ENCODE results near the gene HELZ2.

HELZ2 gene

DNA sequence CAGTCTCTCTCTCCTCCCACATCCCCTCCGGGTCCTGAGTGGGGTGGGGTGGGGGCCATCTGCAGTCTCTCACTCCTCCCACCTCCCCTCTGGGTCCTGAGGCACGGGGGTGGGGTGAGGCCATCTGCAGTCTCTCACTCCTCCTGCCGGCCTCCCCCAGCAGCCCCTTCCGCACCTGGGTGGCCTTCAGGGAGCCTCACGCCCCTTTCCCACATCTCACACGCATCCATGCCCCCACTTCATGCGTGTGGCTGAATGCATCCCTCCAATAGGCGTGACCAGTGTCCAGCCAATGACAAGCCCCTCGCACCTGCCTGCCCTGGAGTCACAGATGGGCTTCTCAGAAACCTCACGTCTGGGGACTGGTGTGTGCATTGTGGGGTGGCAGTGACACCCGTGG lies 25.5 kb downstream of the HELZ2 start:
- DNase-seq: no peak

DNA sequence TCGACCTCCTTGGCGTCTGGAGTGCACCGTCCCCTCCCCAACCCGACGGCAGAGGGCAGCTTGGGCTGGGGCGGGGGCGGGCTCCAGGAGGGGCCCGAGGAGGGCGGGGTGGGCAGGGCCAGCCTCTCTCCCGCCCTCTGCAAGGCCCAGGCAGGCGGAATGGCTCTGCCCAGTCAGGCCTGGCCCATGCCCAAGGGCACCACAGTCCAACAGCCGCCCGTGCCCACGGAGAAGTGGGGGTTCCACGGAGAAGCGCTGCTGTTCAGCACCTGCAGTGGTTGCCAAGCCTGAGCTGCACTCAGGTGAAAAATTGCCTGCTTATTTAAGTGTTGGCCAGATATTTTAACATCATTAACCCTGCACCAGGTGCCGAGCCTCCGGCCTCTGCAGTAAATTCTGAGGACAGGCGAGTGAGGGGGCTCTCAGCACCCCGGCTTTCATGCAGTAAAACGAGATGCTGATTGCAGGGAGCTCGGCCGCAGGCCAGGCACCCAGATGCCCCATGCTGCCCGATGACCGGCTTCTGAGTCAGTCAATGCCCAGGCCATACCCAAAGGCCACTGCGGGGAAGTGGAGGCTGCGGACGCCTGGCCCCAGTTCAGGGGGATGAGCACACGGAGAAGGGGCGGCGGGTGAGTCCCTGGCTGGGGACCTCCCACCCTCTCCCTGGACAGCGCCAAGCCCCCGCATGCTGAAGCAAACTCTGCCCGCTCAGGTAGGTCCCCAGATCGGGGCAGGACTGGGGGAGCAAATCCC lies 26.1 kb downstream of the HELZ2 start, which contains the start of gene SRMS:
TSS of gene SRMS (minus strand) at position 25 of the 756 bp plus-strand sequence. CDS start 286 bp downstream, outside the sequence.
- DNase-seq: no peak

DNA sequence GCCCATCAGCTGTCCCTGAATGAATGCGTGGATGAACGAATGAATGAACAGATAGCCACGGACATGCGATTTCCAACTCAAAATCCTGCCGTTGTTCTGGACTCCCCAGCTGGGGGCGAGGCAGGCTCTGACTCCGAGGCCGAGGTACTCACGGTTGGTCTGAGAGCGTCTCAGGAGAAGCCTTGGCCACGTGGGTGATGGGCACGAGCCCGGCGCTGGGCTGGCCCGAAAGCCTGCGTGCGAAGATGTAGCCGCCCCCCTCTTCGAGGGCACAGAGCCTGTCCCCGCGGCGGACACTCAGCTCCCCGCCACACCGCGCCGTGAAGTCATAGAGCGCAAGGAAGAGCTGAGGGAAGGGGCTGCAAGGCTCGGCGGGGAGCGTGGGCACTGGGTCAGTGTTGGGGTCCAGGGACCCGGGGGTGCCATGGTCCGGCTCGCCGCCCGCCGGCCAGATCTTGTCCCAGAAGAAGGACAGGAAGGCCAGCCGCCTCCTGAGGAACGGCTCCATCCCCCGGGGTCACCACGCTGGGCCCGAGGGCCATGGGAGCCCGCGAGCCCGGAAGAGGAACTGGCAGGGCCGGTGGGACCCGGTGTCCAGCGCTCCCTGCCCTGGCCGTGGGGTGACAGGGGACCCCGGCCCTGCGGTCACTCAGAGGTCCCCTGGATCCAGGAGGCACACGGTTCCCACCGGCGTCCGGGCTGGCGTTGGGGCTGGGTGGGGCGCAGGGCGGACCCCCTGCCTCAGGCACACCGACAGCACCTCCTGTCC lies 26.9 kb downstream of the HELZ2 start:
- DNase-seq: no peak

DNA sequence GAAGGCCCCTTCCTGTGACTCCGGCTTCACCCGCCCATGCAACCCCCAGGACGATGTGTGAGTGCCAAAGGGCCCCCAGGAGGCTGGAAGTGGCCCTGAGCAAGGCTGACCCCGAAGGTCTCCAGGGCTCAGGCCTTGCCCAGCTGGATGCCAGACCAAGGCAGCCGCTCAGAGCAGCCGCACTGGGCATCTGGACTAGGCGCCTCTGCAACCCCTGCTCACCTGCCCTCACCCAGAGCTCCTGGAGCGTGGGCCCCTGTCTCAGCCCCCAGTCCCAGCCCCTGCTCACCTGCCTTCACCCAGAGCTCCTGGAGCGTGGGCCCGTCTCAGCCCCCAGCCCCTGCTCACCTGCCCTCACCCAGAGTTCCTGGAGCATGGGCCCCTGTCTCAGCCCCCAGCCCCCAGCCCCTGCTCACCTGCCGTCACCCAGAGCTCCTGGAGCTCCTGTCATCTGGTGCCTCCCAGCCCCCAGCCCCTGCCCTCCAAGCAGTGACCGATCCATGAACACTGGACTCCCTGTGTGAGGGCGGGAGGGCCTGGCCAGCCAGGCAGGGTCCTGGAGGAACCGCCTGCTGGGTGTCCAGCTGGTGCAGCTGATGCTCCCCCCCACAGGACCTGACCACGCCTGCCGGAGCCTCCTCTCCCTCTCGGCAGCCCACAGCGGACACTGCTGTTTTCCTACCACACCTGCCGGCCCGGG lies 27.6 kb downstream of the HELZ2 start:
- no peak for DNase-seq

DNA sequence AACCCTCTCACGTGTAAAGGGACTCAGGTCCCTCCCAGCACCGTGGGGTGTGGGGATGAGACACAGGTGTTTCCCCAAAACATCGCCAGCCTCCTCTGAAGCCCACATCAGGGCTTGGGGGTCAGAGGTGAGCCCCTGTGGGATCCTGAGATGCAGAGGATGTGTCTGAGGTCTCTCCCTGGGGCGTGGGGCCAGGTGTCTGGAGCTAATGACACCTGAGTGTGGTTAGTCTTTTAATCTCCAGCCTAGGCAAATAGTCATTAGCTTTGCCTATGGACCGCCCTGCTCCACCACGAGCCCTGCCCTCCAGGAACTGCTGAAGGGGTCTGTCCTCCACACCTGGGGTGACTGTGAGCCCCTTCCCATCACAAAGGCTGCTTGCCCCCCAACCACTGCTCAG lies 28.2 kb downstream of the HELZ2 start:
- DNase-seq: no peak

DNA sequence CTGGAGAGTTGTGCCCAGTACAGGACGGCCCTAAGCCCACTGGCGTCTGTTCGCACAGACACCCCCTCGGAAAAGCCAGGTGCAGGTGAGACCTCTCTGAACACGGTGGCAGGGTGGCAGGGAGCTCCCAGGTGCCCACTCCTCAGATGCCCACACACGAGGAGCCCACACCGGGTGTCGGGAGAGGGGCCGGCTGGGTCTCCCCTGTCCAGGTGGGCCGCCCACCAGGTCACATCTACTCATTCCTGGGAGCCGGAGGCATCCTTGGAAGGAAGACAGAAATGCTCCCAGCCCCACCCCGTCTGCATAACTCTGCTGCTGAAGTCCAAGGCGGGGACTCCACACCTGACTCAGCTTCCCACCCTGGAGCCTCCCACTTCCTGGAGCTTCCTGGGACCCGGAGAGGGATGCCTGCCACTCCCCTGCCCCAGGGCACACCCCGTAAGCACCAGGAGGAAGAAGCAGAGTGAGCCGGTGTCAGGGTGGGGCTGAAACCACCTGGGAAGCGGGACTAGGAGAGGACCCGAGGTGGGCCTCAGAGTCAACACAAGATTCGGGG lies 29.0 kb downstream of the HELZ2 start:
- no peak for DNase-seq

DNA sequence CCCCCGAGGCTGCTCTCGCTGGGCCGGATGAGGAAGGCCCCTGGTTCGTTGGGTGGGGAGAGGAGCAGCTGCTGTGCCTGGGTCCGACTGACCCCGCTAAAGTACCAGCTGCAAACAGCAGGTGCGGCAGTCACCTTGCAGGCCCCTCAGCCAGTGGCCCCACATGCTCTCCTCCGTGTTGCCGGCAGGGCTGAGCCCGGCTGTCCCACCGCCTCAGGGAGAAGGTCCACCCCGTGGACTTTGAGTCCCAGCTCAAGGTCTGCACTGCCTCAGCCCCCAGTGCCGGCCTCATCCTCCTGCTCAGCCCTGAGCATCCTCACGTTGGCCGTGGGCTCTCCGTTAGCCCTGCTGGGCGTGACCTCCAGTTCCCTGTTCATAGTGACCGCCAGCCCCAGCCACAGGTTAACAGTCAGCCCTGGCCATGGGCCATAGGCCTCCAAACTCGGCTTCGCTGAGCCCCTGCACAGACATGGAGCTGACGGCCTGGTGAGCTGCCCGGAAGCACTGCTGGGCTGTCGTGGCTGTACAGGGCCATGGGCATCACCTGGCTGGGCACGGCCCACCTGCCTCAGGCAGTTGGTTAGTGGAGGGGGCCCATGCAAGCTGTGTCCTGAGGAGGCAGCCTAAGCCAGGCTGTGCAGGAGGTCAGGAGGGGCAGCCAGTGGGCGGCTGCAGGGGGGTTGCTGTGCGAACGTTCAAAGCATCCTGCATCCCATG lies 29.6 kb downstream of the HELZ2 start:
- DNase-seq: no peak

DNA sequence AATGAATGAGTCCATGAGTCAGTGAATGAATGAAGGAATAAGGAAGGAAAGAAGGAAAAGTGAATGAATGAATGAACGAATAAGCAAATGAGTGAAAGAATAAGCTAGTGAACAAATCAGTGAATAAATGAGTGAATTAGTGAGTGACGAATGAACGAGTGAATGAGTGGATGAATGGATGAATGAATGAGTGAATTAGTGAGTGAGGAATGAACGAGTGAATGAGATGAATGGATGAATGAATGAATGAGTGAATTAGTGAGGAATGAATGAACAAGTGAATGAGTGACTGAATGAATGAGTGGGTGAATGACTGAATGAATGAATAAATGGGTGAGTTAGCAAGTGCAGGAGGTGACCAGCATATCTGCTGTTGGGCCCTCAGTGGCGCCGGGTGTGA lies 30.3 kb downstream of the HELZ2 start:
- DNase-seq: no peak

DNA sequence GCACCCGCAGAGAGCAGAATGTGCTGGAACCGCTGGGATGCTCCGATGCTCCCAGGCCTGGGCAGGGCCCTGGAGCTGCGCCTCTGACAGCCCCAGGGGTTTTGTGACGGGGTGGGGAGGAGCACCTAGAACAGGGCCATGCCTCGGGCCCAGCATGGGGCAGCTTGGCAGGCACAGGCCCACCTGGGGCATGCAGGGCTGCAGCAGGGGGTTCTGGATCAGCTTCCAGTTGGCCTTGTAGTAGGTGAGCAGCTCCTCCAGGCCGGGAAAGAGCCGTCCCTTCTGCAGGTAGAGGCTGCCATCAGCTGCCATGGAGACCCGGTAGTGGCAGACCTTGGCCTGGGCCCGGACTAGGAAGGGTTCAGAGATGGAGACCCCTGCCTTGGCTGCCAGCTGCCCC lies 30.9 kb downstream of the HELZ2 start:
- no peak for DNase-seq

DNA sequence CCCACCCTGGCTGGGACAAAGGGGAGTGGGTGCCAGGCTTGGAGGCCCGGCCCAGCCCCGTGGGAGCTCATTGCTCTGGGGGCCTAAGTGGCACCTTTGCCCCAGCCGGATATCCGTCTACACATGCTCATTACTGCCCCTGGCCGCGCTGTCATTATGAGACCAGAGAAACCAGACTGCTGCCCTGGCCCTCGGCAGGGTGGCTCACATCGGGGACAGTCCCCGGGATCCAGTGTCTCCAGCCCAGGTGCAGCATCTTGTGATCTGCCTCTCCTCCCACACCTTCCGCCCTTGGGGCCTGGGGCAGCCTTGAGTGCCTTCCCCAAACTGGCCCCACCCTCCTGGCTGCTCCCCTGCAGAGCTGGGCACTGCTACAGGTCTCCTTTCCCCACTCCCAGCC lies 31.3 kb downstream of the HELZ2 start:
- DNase-seq: no peak

DNA sequence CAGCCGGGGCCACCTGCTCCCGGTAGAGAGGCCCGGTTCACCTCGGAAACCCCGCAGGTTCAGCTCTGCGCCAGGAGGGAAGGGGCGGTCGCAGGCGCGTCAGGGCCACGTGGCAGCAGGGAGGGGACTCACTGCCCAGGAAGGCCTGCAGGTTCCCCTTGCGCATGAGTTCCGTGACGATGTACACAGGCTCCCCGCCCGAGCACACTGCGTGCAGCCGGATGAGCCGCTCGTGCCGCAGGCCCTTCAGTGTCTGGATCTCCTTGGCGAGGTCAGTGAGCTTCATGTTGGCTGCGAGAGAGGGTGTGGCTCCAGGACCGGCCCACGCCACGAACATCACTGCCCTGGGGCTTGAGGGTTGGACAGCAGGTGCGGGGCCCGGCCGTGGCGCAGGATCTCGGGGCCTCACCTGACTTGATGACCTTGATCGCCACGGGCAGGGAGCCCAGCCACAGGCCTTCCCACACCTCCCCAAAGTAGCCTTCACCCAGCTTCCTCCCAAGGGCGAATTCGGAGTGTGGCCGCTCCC lies 31.9 kb downstream of the HELZ2 start:
- DNase-seq: no peak

DNA sequence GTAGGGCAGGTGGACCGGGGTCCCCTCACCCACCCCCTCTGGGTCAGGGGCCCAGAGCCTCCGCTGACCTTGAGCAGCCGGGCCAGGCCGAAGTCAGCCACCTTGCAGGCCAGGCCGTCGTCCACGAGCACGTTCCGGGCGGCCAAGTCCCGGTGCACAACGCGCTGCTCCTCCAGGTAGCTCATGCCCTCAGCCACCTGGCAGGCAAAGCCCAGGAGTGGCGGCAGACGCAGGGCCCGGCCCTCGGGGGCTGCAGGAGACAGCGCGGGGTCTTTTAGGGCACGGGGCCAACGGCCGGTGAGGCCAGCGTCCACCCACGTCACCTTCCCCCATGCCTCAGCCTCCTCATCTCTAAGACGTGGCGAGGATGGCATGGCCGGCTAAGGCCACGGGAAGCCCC lies 32.7 kb downstream of the HELZ2 start:
- no peak for DNase-seq

DNA sequence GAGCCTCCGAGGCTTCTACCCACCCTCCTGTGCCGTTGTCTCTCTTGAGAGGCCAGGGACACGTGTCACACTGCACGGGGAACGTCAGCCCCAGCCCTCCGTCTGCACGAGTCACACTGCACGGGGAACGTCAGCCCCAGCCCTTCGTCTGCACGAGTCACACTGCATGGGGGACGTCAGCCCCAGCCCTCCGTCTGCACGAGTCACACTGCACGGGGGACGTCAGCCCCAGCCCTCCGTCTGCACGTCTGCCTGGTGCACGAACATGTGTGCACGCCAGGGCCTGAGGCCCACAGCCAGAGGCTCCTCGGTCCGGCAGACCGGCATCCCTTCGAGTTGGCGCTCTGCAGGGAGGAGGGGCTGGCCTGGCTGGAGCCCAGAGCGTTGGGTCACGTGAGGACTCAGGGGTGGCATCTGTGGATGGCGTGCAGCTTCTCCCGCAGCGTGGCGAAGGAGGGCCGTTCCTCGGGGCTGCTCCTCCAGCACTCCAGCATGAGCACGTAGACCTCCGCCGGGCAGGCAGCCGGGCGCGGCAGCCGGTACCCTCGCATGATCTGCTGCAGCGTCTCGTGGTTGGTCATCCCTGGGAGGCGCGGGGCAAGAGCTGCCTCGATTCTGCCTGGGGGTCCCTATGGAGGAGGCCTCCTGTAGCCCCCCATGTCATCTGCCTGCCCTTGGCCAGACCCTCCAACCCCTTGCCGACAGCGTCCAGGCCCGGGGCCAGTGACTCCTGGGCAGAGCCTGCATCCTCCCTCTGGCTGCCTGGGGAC lies 33.4 kb downstream of the HELZ2 start:
- no peak for DNase-seq

DNA sequence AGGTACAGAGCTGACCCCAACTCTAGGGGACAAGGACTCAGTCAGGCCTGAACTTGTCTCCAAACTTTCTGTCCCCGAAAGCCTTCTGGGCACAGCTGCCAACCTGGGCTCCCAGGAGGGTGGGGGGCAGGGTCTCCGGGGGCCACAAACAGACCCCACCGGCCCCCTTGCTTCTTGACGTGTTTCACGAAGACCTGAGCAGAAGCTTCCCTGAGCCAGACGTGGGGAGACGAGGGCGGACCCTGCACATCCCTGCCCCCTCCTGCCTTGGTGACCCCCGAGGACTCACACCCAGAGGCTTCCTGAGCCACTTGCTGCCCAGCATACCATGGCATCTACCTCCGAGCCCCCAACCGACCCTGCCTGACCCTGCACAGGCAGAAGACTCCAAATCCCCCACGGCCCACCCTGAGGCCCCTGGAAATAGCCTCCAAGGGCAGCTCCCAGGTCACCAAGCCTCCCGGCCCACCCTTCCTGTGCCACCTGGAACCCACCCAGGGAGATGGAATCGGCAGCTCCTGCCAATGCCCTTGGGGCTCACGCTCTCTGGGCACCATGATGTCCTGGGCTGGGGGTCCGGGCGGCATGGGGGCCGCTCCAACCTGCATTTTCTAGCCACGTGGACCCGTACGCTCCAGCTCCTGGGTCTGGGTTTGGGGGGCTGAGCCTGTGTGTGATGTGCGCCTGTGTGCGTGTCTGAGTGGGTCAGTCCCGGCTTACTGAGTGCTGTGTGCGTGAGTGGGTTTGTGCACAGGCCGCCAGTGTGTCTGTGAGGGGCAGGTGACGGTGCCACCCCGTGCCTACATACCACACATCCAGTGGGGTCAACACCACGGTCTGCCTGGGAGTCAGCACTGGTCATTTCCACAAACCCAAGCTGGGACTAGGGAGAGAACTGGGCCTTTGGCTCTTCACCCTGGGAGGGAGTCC lies 34.3 kb downstream of the HELZ2 start:
- DNase-seq: no peak

DNA sequence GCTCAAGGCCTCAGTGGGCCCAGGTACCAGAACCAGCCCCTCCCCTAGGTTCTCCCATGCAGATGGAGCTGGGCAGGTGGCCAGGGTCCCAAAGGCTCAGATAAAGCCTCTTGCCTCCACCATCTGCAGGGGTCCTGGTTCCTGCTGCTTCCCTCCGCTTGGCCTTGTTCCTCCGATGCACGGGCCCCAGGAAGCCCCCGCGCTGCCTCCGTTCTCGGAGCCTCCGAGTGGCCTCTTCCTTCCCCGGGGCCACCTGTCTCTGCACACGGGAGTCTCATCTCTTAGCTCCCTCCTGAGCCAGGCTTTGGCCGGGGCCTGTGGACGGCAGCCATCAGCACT lies 35.0 kb downstream of the HELZ2 start:
- DNase-seq: no peak

DNA sequence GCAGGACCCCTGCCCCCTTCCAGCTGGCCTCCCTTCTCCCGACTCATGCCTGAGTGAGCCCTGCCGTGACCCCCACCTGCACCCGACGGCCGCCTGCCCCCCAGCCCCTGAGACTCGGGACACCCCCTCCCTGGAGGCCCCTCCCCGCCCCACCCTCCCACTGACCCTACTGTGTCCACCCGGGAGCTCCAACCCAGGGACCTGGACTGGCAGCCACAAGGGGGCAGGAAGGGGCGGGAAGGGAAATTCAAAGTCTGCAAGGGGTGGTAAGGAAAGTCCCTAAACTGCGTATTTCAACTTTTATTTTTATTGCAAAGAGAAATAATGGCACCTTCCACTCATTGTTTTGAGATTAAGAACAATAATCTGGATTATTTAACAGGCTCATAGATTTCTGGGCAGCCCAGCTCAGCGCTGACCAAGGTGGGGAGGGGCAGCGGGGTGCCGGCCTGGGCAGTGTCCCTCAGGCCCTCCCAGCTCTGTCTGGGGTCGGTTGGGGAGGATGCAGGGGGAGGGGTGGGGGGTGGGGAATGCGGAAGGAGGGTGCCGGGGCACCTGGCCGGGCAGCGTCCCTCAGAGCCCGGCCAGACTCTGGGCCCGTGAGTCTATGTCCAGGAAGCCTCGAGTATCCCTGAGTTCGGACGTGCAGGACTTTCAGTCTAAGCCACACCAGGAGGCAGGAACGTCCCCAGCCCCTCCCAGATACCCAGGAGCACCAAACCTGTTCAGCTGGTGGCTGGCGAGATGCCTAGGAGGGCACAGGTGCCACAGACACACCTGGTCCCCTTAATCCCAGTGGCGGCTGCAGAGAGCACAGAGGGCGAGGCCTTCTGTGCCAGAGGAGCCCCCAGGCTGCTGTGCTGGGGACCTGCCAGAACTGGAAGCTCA lies 35.6 kb downstream of the HELZ2 start:
- DNase-seq: no peak

DNA sequence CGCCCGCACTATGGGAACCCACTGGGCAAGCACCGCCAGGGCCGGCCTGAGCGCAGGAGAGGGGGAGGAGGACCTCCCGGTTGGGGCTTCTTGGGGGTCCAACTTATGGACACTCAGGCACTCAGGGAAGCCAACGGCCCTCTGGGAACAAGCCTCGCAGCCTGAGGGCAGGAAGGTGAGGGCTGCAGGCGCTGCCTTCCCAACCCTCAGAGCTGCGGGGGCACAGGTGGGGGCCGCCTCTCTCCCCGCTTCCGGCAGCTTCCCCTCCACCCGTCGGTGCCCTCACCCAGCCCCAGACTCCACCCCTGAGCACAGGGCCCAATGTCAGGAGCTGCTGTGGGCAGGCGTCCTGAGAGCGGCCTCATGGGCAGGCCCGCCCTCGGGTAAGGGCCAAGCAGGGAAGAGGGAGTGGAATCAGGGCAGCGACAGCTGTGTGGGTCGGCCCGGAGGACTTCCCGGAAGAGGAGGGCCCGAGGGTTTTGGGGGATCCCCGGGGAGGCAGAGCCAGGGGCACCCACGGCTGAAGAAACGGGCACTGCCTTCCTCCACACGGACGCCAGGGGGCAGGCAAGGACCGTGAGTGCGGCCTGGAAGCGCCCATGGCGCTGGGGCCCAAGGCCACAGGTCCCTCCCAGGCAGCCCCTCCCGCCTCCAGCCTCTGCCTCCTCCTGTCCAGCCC lies 36.4 kb downstream of the HELZ2 start:
- DNase-seq: peak; percentile 47

DNA sequence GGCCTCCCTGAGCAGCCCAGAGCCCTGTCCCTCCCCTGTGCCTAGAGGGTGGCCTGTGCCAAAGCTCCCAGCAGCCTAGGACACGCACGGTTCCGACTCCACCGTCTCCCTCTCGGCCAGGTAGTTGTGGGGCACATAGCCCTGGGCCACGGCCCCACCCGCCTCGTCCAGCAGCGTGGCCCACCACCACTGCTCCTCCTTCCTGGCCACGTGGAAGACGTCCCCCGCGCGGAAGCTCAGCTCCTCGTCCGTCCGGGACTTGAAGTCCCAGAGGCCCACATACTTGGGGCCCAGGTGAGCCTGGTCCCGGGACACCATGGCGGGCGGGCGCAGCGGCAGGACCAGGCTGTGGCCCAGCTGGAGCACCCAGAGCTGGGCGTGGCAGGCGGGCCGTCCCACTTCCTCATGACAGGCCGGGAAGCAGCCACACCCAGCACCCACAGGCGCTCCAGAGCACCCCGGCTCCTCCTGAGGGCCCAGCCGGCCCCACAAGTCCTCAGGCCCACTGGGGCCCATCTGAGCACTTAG lies 37.0 kb downstream of the HELZ2 start, which contains the start of gene PTK6:
TSS of gene PTK6 (minus strand) at position 380 of the 528 bp plus-strand sequence. CDS start at position 318, 62 bp downstream.
- DNase-seq: no peak
